Keratinocyte (primary cell): Measurements from ENCODE around the gene DGKQ. TPM values are rescaled to one million over a fixed set of nuclear protein-coding genes. Genes with fewer than 3 reads are reported as not detected.

Source experiments
- DNase-seq: peaks from one replicate; pipeline ENCODE4 v3.0.0-alpha.2; 2011; ENCODE audit warnings: low read depth, missing footprints, low spot score
- FAIRE-seq: peaks from 2 replicates; lab custom pipeline; 2011; peaks lifted over from hg19 to GRCh38; lab: Jason Lieb, UNC
- H2AFZ ChIP-seq: 2 replicates; pipeline ENCODE4 v1.6.0; 2012; ENCODE audit warnings: low read length, control low read depth, inconsistent platforms; ENCODE audit not compliant: control insufficient read depth
- H3K27ac ChIP-seq: 2 replicates; pipeline ENCODE4 v1.5.1; 2011; ENCODE audit warnings: low read length; ENCODE audit not compliant: control insufficient read depth, insufficient read depth
- H3K27me3 ChIP-seq: 3 replicates; pipeline ENCODE4 v1.6.0; 2011; ENCODE audit warnings: low read length; ENCODE audit not compliant: control insufficient read depth, insufficient read depth; ENCODE audit errors: extremely low read depth
- H3K36me3 ChIP-seq, 2 experiments: 2 replicates in 1 of 2; 3 replicates in 1 of 2; pipeline ENCODE4 v1.5.1; 2011; ENCODE audit warnings: low read length in 2 of 2, mild to moderate bottlenecking in 1 of 2; ENCODE audit not compliant: control insufficient read depth in 2 of 2, insufficient read depth in 2 of 2; ENCODE audit errors: extremely low read depth in 1 of 2
- H3K4me1 ChIP-seq: 3 replicates; pipeline ENCODE4 v1.5.1; 2011; ENCODE audit warnings: low read length; ENCODE audit not compliant: control insufficient read depth, insufficient read depth; ENCODE audit errors: extremely low read depth
- H3K4me2 ChIP-seq: 3 replicates; pipeline ENCODE4 v1.6.0; 2011; ENCODE audit warnings: low read depth, low read length; ENCODE audit not compliant: control insufficient read depth, insufficient read depth; ENCODE audit errors: extremely low read depth
- H3K4me3 ChIP-seq, 3 experiments: fragments of 200-600 bp in 1 of 3; sonication (generic) in 1 of 3; 2 replicates in 2 of 3; 3 replicates in 1 of 3; pipeline ENCODE4 v1.5.1; 2011 to 2016; ENCODE audit warnings: low read length in 3 of 3, mild to moderate bottlenecking in 3 of 3, control low read depth in 2 of 3, inconsistent platforms in 1 of 3, low read depth in 1 of 3, mixed read lengths in 1 of 3, mixed run types in 1 of 3, moderate library complexity in 1 of 3; ENCODE audit not compliant: control insufficient read depth in 2 of 3, insufficient read depth in 2 of 3; ENCODE audit errors: extremely low read depth in 1 of 3
- H3K79me2 ChIP-seq: 2 replicates; pipeline ENCODE4 v1.6.0; 2012; ENCODE audit warnings: low read length; ENCODE audit not compliant: control insufficient read depth, insufficient read depth
- H3K9ac ChIP-seq: 3 replicates; pipeline ENCODE4 v1.6.0; 2011; ENCODE audit warnings: low read length; ENCODE audit not compliant: control insufficient read depth, insufficient read depth; ENCODE audit errors: extremely low read depth
- H3K9me1 ChIP-seq: 3 replicates; pipeline ENCODE4 v1.6.0; 2011; ENCODE audit warnings: low read length; ENCODE audit not compliant: control insufficient read depth, insufficient read depth; ENCODE audit errors: extremely low read depth
- H3K9me3 ChIP-seq: 2 replicates; pipeline ENCODE4 v1.5.1; 2012; ENCODE audit warnings: low read depth, low read length; ENCODE audit not compliant: control insufficient read depth
- H4K20me1 ChIP-seq: 3 replicates; pipeline ENCODE4 v1.6.0; 2011; ENCODE audit warnings: low read length; ENCODE audit not compliant: control insufficient read depth, insufficient read depth; ENCODE audit errors: extremely low read depth
- CTCF ChIP-seq, 3 experiments: IDR thresholded peaks in 1 of 3; conservative IDR thresholded peaks in 1 of 3; optimal IDR thresholded peaks in 1 of 3; 2 replicates in 2 of 3; 3 replicates in 1 of 3; pipeline versions ENCODE3 to v1.5.1; 2011; ENCODE audit warnings: low read length in 3 of 3, mild to moderate bottlenecking in 3 of 3, moderate library complexity in 2 of 3, control low read depth in 1 of 3, inconsistent platforms in 1 of 3; ENCODE audit not compliant: insufficient read depth in 2 of 3; ENCODE audit errors: extremely low read depth in 1 of 3
- EZH2 ChIP-seq: IDR thresholded peaks from one replicate; pipeline ENCODE4 v1.6.1; 2012; ENCODE audit warnings: inconsistent platforms, mild to moderate bottlenecking, low read length, moderate library complexity
- dilution Hi-C: fragments of 300-500 bp; cut with MboI; formaldehyde crosslinking; loops from one replicate; pipeline ENCODE4 v1.7.0; 2020; ENCODE audit warnings: low sequenced_read_pairs; ENCODE audit not compliant: extremely low pct_ligation_motif_present
- polyA plus RNA-seq, 5 experiments: library from polyadenylated mRNA; depleted of rRNA in 3 of 5; stranded (reverse) in 3 of 5; stranded (forward) in 1 of 5; unstranded in 1 of 5; fragments of >200 nt; gene quantifications; 1 replicate in 1 of 5; 2 replicates in 3 of 5; 3 replicates in 1 of 5; pipeline versions ENCODE4 v1.2.1 to v1.2.3, GENCODE V29; 2011 to 2012; ENCODE audit warnings: missing spikeins in 2 of 5, low read depth in 1 of 5, low replicate concordance in 1 of 5

The DGKQ gene
- polyA plus RNA-seq, 1 donor (not counting 4 experiments of a cell fraction or from before 2014, with no cell fraction given), result 5.3 TPM

- no peaks in the 10 kb centered on the region for H3K9me3 ChIP-seq
- TF ChIP-seq EZH2 (no peak), CTCF (optimal IDR thresholded peaks at IDR 0.05 in 1 of 3, IDR thresholded peaks at IDR 0.05 in 1 of 3, conservative IDR thresholded peaks at IDR 0.05 in 1 of 3; ENCODE audit: extremely low read depth in 1 of 3, insufficient read depth in 2 of 3, low read length in 3 of 3) (no peak)
- no peak overlapping the region for H3K4me2 ChIP-seq
- DNase-seq (no peak), FAIRE-seq (no peak)
- no peak overlapping the region for H3K4me3 ChIP-seq
- no peaks in the 10 kb centered on the region for H3K27me3 ChIP-seq
- H3K27ac ChIP-seq, result no peak overlapping the region
- H3K9ac ChIP-seq, result no peak overlapping the region
- H3K36me3 ChIP-seq, result peaks cover 0 to 2% of the 10 kb centered on the region in 2 experiments
- H2AFZ ChIP-seq, result no peak overlapping the region
- no peaks in the 10 kb centered on the region for H3K9me1 ChIP-seq
- dilution Hi-C loops, result no loop called here
- H4K20me1 ChIP-seq, result no peaks in the 10 kb centered on the region
- H3K4me1 ChIP-seq, result no peaks in the 10 kb centered on the region
- H3K79me2 ChIP-seq, result no peaks in the 10 kb centered on the region
Measured at GRCh38 chr4:951186-951585, 22.2 kb downstream of the DGKQ start.

GRCh38 chr4:950136-951020, 23.0 kb downstream of the DGKQ start:
- H3K4me2 ChIP-seq, result no peak overlapping the region
- TF ChIP-seq CTCF (optimal IDR thresholded peaks at IDR 0.05 in 1 of 3, IDR thresholded peaks at IDR 0.05 in 1 of 3, conservative IDR thresholded peaks at IDR 0.05 in 1 of 3; ENCODE audit: extremely low read depth in 1 of 3, insufficient read depth in 2 of 3, low read length in 3 of 3), result no peak
- TF ChIP-seq EZH2, result no peak
- no peak for FAIRE-seq

More at GRCh38 chr4:950136-951020, 23.0 kb downstream of the DGKQ start:
- Histone ChIP-seq H3K4me3 (no peak overlapping the region), H3K4me1 (no peaks in the 10 kb centered on the region), H3K9ac (no peak overlapping the region), H3K9me1 (no peaks in the 10 kb centered on the region), H4K20me1 (no peaks in the 10 kb centered on the region), H3K9me3 (no peaks in the 10 kb centered on the region), H3K27ac (no peak overlapping the region), H3K27me3 (no peaks in the 10 kb centered on the region), H3K79me2 (no peaks in the 10 kb centered on the region), H2AFZ (no peak overlapping the region), H3K36me3 (peaks cover 0 to 2% of the 10 kb centered on the region in 2 experiments)
- DNase-seq, result no peak
- dilution Hi-C loops, result no loop called here
